ENCODE measurements around the gene RXRA. TPM values are rescaled to one million over a fixed set of nuclear protein-coding genes. Genes with fewer than 3 reads are reported as not detected.

RXRA gene
- total and polyA plus RNA-seq, 2 donors (not counting 3 experiments of a cell fraction or from before 2014, with no cell fraction given), result 15.4 to 37.4 TPM

- H3K9me3 ChIP-seq (replicated peaks; ENCODE audit: control insufficient read depth, insufficient read depth, low read length), result no peaks in the 10 kb centered on the region
- CTCF ChIA-PET, result no interaction called here
- DNase-seq (ENCODE audit: low read depth, low spot score) (no peak), FAIRE-seq (no peak)
- peaks cover 2 to 13% of the 10 kb centered on the region in 2 experiments for H3K27me3 ChIP-seq (ENCODE audit: control insufficient read depth in 2 of 2, insufficient read depth in 2 of 2, low read length in 2 of 2)
- no peaks in the 10 kb centered on the region for H3K36me3 ChIP-seq (ENCODE audit: control insufficient read depth in 2 of 2, extremely low read depth in 1 of 2, insufficient read depth in 2 of 2, low read length in 2 of 2)
- POLR2A ChIA-PET, result no interaction called here
- BruUV-seq (replicated peaks), result no TSS peak
- no peaks in the 10 kb centered on the region for H4K20me1 ChIP-seq (replicated peaks; ENCODE audit: control insufficient read depth, extremely low read depth, insufficient read depth, low read length)
- H3K9me1 ChIP-seq (replicated peaks; ENCODE audit: control insufficient read depth, extremely low read depth, insufficient read depth, low read length), result no peaks in the 10 kb centered on the region
- H3K27ac ChIP-seq (ENCODE audit: insufficient read depth, low read depth, low read length), result no peak overlapping the region
- no peaks in the 10 kb centered on the region for H3K79me2 ChIP-seq (ENCODE audit: control insufficient read depth, insufficient read depth, low read length)
- no peak overlapping the region for H3K4me2 ChIP-seq (ENCODE audit: insufficient read depth, low read length)
- dilution Hi-C loops (cut with MboI; ENCODE audit: extremely low pct_ligation_motif_present, low sequenced_read_pairs), result no loop called here
- H3K4me3 ChIP-seq (replicated peaks in 1 of 3; ENCODE audit: insufficient read depth in 1 of 3, low read depth in 1 of 3, low read length in 3 of 3), result no peak overlapping the region
- H2AFZ ChIP-seq (ENCODE audit: low read depth, low read length), result no peak overlapping the region
- H3K4me1 ChIP-seq (ENCODE audit: control insufficient read depth, extremely low read depth, insufficient read depth, low read length), result no peaks in the 10 kb centered on the region
- H3K9ac ChIP-seq (replicated peaks; ENCODE audit: extremely low read depth, insufficient read depth, low read length), result no peak overlapping the region
- TF ChIP-seq MYC (IDR thresholded peaks at IDR 0.05; ENCODE audit: low read depth, low read length), result no peak
- no peak for TF ChIP-seq FOS (IDR thresholded peaks at IDR 0.05; ENCODE audit: borderline replicate concordance, insufficient read depth, low read length)
- TF ChIP-seq EZH2 (IDR thresholded peaks at IDR 0.05; ENCODE audit: borderline replicate concordance, low read depth, low read length, severe bottlenecking), result no peak
- no peak for TF ChIP-seq JUN (IDR thresholded peaks at IDR 0.05; ENCODE audit: borderline replicate concordance, insufficient read depth, insufficient read length, low read depth)
- TF ChIP-seq POLR2AphosphoS5 (IDR thresholded peaks at IDR 0.05; ENCODE audit: insufficient read depth, low read depth, low read length), result no peak
- no peak for TF ChIP-seq POLR2A (IDR thresholded peaks at IDR 0.05; ENCODE audit: low read depth, low read length)
- TF ChIP-seq, protein P1, sequence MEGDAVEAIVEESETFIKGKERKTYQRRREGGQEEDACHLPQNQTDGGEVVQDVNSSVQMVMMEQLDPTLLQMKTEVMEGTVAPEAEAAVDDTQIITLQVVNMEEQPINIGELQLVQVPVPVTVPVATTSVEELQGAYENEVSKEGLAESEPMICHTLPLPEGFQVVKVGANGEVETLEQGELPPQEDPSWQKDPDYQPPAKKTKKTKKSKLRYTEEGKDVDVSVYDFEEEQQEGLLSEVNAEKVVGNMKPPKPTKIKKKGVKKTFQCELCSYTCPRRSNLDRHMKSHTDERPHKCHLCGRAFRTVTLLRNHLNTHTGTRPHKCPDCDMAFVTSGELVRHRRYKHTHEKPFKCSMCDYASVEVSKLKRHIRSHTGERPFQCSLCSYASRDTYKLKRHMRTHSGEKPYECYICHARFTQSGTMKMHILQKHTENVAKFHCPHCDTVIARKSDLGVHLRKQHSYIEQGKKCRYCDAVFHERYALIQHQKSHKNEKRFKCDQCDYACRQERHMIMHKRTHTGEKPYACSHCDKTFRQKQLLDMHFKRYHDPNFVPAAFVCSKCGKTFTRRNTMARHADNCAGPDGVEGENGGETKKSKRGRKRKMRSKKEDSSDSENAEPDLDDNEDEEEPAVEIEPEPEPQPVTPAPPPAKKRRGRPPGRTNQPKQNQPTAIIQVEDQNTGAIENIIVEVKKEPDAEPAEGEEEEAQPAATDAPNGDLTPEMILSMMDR (IDR thresholded peaks at IDR 0.05; ENCODE audit: extremely low read depth in 1 of 2, insufficient read depth in 1 of 2, low read depth in 1 of 2, low read length in 2 of 2), result no peak
- TF ChIP-seq, protein P2, sequence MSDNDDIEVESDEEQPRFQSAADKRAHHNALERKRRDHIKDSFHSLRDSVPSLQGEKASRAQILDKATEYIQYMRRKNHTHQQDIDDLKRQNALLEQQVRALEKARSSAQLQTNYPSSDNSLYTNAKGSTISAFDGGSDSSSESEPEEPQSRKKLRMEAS (IDR thresholded peaks at IDR 0.05; ENCODE audit: insufficient read depth, insufficient read length), result no peak
- TF ChIP-seq GATA2 (IDR thresholded peaks at IDR 0.05; ENCODE audit: insufficient read depth, insufficient read length, low read depth, low read length), result no peak
- intact Hi-C loops (cut with micrococcal nuclease), result no loop called here
Observed at GRCh38 chr9:134314039-134314949, 12.0 kb upstream of the RXRA start.

Measured in endothelial cell of umbilical vein (primary cell).